GM21526 (cell line): Measurements from ENCODE around the gene SLC19A1.

Source experiments
- ATAC-seq: cut with Tn5 transposase; IDR thresholded peaks from one replicate; pipeline ENCODE4 v1.9.1; 2021; ENCODE audit warnings: moderate library complexity; ENCODE audit not compliant: unreplicated experiment, low FRiP score

Gene SLC19A1

DNA sequence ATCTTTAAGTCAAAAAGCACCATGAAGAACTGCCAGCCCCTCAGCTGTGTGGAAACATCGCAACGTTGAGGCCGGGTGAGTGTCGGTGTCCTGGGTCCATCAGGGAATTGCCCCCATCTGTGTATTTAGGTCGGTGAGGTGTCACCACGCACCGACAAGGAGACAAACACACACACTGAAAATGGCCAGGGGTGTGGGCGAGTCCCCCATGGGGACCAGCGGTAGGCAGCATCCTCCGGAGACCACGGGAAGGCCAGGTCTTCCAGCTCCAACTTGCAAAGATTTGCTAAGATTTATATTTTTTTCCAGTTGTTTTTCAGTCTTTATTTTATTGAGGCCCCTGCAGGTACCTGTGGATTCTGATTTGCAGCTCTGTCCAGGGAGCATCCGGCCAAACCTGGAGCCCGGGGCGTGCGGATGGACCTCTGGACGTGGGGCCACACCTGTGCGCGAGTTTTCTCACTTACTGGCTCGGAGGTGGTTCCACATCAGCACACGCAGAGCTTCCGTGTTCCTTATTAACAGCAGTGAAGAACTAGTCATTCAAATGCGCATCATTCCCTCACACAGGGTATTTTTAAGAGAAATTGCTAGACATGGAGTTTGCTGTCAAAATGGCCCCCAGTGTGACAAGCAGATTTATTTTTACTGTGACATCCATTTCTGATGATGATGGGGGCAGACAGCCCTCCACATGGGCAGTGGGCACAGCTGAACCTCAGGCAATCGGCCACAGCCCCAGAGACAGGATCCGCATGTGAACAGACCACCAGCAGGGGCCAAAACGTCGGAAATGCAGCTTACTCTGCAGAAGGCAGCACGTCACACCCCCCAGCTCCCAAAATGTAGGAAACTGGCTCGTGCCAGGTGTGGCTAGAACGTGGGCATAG is 17.2 kb upstream of the SLC19A1 start:
- ATAC-seq, result no peak

DNA sequence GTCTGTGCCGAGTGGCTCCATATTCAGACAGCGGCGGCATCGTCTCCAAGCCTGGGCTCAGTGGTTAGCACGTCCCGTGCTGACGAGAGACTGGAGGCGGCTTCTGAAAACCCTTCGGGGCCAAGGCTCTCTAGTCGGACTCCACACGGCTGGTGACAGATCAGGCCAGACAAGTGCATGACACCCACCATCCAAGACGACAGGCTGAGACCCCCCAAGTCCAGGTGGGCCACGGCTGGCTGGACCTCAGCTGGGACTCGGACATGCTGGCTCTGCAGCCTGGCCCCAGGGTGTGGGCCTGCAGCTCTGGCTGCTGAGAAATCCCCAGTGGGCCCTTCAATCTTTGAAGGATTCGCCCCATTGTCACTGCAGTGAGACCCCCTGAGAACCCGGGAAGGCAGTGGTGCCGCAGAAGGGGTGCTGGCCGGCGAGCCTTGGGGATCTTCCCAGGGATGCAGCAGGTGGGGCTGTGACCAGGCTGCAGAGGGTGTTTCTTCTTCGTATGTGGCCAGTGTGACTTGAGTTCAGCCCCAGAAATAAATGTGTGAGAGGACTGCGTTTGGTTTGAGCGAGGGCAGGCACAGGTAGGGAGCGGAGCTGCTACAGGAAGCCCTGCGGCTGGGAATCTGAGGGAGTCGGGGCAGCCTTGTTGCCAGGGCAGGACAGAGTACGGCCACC is 15.9 kb upstream of the SLC19A1 start:
- no peak for ATAC-seq

DNA sequence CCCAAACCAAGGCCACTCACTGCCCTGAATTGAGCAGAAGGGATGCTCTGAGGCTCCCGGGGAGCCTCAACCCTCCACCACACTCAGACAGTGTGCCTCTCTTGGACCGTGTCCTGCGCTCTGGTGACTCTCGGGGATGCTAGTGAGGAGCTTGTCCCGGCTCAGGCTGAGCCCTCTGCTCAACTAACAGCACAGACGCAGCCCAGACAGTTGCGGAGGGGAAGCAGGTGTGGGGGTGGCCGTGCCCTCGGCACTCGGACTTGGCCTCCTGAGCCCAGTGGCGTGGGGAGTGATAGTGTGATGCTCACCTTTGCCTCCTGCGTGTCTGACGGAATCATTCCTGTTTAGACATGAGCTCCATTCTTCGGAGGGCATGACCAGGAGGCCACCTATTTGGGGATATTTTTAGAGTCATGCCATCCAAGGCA is 15.4 kb upstream of the SLC19A1 start:
- ATAC-seq, result no peak

DNA sequence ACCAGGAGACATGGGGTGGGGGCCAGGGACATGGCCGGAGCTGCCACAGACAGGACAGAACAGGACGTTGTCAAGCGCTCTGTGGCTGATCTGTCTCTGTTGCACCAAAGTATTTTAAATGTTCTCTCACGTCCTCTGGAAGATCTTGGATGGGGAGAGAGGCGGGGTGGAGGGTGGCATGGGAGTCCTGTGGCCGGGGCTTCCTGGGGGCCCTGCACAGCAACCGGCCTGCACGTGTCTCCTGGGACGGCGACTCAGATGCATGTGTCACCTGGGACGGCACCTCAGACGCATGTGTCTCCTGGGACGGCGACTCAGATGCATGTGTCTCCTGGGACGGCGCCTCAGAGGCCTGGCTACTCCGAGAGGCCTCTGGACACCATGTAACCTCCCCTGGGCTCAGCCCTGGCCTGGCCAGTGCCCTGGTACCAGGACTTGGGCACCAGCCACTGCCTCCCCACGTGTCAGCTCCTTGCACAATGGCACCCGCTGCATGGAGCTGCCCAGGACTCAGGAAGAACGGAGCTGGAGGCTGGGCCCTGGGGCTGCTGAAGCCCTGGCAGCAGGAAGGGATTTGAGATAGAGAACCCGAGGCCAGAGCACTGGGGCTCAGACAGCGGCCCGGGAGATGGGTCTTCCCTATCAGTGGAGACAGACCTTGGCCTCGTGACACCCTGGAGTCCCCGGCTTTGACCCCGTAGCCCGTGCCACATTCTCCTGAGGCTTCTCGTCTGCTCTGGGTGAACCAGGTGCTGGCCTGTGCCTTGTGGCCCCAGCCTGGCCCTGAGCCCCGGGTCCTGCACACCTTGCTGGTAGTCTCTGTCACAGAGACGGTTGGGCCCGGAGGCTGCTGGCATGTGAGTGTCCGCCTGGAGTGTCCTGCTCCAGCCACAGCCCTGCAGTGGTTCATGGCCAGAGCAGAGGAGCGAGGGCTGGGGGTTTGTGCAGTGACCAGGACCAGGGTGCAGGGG is 14.7 kb upstream of the SLC19A1 start:
- no peak for ATAC-seq

DNA sequence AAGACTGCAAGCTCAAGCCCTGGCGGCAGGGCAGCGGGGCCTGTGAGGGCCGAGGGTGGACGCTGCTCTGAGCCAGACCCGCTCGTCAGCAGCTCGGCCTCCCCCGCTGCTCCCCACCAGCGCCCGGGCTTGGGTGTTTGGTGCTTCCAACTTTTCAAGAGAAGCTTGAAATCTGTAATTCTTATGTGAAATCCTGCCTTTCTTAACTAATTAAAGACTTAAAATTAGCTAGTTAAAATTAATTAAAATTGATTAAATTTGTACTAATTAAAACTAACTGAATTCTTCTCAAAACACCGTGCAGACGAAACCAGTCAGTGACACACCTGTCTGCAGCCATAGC is 14.0 kb upstream of the SLC19A1 start:
- no peak for ATAC-seq

DNA sequence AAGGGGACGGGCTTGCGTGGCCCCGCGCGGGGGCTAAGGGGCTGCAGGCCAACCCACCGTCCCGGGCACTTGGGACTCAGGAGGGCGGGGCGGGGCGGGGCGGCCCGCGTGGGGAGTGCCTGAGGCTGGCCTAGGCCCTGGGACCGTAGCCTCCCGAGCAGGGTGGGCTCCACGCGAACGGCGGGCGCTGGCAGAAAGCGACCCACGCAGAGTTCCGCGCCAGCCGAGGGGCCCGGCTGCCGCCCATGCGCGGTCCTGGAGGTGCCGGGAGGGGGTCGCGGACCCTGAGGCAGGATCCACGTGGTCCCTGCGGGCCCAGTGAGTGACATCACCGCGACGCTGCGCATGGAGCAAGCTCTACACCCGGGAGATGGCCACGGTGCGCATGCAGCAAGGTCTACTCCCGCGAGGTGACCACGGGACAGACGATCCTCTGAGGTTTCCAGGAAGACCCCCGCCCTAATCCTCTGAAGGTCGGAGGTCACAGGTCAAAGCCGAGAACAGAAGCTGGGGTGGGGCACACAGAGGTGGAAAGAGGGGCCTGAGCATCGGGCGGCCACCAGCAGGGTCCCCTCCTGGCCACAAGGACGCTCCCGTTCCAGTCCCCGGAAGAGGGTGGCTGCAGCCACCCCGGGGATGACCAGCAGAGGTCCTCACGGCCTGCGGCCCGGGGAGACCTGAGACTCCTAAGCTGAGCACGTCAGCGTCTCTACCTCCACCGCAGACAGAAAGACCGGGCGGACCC is 13.5 kb upstream of the SLC19A1 start:
- ATAC-seq, result peak; percentile 42

DNA sequence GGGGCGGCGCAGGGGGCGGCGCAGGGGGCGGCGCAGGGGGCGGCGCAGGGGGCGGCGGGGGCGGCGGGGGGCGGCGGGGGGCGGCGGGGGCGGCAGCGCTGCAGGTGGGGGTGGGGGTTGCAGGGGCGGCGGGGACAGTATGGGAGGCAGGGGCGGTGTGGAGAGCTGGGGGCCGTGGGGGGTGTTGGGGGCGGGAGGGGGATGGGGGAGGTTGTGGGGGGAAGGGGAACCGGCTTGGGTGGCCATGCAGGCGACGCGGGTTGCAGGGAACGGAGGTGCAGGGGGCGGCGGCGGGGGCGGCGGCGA is 13.0 kb upstream of the SLC19A1 start:
- no peak for ATAC-seq

DNA sequence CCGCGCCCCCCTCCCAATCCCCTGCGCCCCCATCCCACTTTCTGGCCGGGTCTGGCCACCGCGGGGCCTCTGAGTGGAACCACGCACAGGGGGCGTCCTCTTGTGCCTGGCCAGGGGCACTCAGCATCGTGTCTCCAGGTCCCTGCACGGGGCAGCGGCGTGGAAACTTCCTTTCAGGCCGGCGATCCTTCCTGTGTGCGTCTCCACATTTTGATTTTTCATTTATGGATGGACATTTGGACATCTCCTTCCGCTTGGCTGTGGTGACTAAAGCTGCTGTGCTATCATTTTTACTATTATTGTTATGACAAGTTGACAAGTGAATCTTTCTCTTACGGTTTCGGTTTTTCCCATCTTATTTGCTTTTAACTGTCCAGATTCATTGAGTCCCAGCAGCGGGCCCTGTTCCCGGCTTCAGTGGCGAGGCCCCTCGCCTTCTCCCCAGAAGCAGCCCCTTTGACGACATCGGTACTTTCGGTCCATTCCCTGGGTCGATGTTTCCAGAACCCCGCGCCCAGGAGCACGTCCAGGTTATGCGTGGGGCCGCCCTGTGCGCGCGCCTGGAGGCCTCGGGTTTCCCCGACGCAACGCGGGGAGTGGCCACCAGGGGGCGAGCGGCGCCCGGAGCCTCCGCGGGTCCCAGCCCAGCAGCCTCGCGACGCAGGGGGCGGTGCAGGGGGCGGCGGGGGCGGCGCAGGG is 12.4 kb upstream of the SLC19A1 start:
- peak; percentile 45 for ATAC-seq

DNA sequence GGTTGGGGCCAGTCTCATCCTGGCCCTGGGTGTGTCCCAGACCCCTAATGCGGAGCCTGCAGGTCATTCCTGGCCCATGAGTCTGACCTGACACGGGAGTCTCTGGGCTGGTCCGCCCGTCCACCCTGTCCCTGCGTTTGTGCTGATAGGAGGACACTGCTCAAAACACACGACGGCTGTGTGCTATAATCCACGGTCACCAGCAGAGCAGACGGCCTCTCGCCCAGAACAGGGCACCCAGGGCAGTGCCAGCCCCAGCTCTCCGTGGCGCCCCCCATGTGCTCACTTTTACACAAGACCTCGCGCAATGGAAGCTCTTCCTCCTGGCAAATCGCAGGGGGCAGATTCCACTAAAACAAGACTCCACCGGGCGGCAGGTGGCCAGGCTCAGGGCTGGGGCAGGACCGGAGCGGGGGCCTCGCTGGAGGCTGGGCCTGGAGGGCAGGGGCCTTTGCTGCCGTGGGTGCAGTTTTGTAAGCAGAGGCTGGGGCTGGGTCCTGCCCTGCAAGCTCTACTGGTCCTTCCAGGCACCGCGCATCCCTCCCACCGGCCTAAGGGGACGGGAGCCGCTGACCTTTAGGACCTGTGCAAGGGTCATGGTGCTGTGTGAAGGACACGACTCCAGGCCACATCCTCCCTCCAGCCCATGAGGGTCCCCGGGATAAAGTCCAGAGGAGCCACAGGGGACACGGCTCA is 10.6 kb upstream of the SLC19A1 start:
- no peak for ATAC-seq

DNA sequence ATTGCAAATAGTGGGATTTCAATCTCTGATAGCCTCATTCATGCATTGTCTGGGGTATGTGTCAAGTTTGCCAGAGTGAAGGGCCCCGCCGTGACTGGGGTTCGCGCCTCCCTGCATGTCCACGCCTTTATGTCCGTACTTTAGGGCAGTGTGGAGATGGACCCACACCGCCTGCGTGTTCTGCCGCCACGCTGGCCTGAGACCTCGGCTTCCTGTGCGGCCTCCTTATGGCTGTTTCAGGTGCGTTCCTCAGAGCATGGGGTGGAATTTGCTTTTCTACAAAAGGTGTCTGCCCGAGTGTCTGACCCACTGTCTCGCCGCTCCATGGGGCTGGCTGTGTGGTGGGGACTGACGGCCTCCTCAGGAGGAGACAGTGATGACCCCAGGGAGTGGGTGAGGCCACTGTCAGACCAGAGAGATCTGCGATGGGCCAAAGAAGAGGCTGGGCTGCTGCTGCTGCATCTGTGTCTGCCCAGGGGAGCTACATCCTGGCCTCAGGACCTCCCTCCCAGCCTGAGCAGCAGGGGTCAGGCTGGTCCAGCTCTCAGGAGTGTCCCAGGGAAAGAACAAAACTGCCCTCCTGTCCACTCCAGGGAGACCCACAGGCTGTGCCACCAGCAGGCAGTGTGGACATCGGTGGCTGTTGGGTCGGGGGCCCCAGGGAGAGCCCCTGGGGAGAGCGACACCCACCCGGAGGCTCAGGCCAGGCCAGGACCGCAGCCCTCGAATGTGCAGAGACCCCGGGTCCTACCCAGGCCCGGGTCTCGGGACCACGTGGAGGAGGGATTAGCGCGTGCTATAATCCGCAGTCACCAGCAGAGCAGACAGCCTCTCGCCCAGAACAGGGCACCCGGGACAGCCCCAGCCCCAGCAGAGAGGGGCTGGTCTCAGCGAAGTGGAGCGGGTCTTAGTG is 9.8 kb upstream of the SLC19A1 start:
- ATAC-seq, result no peak

DNA sequence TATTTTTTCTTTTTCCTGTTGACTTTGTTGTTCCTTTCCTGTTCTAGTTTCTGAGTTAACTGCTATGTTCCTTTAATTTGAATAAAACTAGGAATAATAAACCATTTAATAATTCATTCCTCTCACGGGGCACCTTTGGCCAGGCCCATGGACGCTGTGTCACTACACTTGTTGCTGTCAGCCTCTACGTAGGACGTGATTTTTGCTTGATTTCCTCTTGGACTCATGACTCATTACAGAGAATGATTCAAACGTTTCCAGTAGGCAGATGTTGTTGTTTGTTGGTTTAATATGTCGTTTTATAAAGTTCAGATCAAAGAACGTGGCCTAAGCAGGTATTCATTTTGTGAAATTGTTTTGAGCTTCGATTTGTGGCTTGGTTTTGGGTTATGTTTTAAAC is 9.1 kb upstream of the SLC19A1 start:
- ATAC-seq, result no peak

DNA sequence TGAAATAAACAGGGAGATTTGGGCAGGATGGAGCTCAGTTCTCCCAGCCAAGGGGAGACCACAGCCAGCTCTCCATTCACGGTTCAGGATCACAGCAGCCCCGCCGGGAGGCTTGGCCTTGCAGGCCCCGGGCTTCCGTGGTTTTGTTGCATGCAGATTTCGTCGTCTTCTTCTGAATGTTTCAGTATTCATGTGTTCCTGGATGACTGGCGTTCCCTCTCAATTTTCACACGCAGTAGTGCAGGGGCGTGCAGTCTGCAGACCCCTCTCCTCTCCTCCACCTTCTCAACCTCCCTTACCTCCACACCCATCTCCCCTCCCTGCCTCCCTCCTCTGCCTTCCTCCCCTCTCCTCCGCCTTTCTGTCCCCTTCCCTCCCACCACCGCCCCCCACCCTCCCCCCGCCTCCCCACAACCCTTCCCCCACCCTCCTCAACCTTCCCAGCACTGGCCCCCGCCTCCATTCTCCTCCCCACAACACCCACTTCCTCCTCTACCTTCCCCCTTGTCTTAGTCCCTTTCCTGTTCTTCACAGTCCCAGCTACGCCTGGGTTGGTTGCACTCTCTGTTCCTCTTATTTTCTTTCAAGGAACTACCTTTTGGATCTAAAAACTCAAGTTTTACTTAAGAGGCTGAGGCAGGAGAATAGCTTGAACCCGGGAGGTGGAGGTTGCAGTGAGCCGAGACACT is 8.4 kb upstream of the SLC19A1 start:
- ATAC-seq, result no peak

DNA sequence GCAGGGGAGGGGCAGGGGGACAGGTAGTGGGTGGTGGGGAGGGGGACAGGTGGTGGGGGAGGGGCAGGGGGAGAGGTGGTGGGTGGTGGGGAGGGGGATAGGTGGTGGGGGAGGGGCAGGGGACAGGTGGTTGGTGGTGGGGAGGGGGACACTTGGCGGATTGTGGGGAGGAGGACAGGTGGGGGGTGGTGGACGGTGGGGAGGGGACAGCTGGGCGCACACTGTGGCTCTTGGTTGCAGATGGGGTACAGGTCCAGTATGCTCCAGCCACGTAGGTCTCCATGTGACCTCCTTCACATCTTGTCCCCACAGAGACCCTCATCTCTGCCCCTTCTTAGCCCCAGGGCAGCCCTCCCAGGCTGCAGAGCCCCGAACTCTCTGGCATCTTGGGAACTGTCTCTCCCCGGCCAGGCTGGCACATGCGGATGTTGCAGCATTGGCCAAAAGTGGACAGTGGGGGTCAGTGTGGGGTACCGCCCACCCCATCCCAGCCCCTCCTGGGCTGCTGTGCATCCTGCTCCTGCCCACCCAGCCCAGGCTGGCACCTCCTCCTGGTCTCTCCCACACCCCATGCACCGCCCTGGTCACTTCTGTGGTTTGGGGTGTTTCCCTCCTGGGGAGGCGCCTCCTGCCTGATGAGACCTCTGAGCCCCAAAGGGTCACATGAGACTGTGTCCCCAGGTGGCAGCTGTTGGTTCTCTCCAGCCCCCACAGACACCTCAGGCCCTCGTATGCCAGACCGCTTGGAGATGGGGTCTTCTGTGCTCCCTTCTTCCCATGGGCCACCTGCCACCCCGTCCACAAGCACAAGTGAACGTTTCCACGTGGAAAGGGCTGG is 7.6 kb upstream of the SLC19A1 start:
- ATAC-seq, result no peak

DNA sequence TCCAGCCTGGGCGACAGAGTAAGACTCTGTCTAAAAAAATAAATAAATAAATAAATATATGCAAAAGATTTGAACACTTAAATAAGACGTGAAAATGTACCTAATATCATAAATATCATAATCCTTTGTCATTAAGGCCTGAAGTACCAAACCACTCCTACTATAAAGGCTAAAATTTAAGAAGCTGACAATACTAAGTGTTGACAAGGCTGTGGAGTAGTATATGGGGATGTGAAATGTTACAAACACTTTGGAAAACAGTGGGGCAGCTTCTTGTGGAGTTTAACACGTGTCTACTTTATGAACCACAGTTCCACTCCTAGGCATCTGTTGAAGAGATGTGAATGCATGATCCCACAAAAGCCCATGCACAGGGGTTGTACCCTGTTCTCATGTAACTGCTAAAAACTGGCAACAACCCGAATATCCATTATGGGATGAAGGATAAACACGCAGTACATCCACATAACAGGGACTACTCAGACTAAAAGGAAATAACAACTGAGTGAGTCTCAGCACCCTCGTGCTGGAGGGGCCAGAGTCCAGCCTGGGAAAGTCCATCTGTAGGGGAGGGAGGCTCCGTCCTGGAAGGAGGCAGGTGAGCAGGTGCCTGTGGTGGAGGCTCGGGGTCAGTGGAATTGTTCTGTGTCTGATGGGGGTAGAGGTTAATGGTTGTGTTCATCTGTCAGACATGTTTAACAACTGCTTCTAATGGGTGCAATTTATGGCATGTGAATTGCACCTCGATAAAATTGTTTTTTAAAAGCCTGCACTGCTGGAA is 6.7 kb upstream of the SLC19A1 start:
- ATAC-seq, result no peak

DNA sequence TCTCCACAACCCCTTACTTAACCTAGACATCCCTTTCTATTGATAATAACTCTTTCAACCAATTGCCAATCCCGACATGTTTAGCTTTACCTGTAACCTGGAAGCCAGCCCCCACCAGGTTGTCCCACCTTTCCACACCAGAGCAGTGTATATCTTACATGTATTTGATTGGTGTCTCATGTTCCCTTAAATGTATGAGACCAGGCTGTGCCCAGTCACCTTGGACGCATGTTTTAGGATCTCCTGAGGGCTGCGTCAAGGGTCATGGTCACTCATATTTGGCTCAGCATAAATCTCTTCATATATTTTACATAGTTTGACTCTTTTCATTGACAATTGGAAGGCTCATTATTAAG is 5.3 kb upstream of the SLC19A1 start:
- ATAC-seq, result no peak
